Naive B cell (primary cell): ENCODE data around the gene OS9. TPM values are rescaled to one million over a fixed set of nuclear protein-coding genes. Genes with fewer than 3 reads are reported as not detected.

Experiments
- ATAC-seq, 2 donors: fragments of 150-1000 bp; cut with Tn5 transposase; 2 replicates each; pipeline ENCODE4 v1.10.0; 2021; ENCODE audit warnings: low read depth in 2 of 2, mild to moderate bottlenecking in 2 of 2, moderate library complexity in 2 of 2
- DNase-seq: peaks from one replicate; pipeline ENCODE4 v3.0.0; 2022
- H3K27ac Mint-ChIP-seq, 6 donors: one replicate each; pipeline ENCODE4 v1.8.0; 2020 to 2022; ENCODE audit warnings: mild to moderate bottlenecking in 6 of 6, mixed read lengths in 6 of 6, moderate library complexity in 5 of 6, inconsistent platforms in 2 of 6
- H3K27me3 Mint-ChIP-seq, 3 donors: one replicate each; pipeline ENCODE4 v1.8.0; 2021 to 2022; ENCODE audit warnings: mixed read lengths in 3 of 3, mild to moderate bottlenecking in 1 of 3
- H3K36me3 Mint-ChIP-seq, 2 donors: one replicate each; pipeline ENCODE4 v1.8.0; 2020 to 2022; ENCODE audit warnings: mixed read lengths in 2 of 2, inconsistent platforms in 1 of 2, mild to moderate bottlenecking in 1 of 2
- H3K4me1 Mint-ChIP-seq, 3 donors: one replicate each; pipeline ENCODE4 v1.8.0; 2020 to 2022; ENCODE audit warnings: mixed read lengths in 3 of 3, inconsistent platforms in 1 of 3, mild to moderate bottlenecking in 1 of 3, moderate library complexity in 1 of 3
- H3K4me3 Mint-ChIP-seq, 8 donors: one replicate each; pipeline ENCODE4 v1.8.0; 2020 to 2022; ENCODE audit warnings: mild to moderate bottlenecking in 8 of 8, mixed read lengths in 8 of 8, moderate library complexity in 8 of 8, inconsistent platforms in 2 of 8
- H3K9me3 Mint-ChIP-seq, 7 donors: one replicate each; pipeline ENCODE4 v1.8.0; 2020 to 2022; ENCODE audit warnings: mixed read lengths in 7 of 7, mild to moderate bottlenecking in 5 of 7, inconsistent platforms in 2 of 7, moderate library complexity in 1 of 7
- polyA plus RNA-seq, 6 donors: library from polyadenylated mRNA; unstranded; fragments of 300-500 nt; fragmentation: Illumina TruSeq; gene quantifications; one replicate each; pipeline ENCODE4 v1.2.3, GENCODE V29; 2021; ENCODE audit warnings: low read depth in 6 of 6

Gene OS9
- polyA plus RNA-seq, 6 donors from 2014 or later = 72.0 to 87.9 (median 77.1) TPM

DNA sequence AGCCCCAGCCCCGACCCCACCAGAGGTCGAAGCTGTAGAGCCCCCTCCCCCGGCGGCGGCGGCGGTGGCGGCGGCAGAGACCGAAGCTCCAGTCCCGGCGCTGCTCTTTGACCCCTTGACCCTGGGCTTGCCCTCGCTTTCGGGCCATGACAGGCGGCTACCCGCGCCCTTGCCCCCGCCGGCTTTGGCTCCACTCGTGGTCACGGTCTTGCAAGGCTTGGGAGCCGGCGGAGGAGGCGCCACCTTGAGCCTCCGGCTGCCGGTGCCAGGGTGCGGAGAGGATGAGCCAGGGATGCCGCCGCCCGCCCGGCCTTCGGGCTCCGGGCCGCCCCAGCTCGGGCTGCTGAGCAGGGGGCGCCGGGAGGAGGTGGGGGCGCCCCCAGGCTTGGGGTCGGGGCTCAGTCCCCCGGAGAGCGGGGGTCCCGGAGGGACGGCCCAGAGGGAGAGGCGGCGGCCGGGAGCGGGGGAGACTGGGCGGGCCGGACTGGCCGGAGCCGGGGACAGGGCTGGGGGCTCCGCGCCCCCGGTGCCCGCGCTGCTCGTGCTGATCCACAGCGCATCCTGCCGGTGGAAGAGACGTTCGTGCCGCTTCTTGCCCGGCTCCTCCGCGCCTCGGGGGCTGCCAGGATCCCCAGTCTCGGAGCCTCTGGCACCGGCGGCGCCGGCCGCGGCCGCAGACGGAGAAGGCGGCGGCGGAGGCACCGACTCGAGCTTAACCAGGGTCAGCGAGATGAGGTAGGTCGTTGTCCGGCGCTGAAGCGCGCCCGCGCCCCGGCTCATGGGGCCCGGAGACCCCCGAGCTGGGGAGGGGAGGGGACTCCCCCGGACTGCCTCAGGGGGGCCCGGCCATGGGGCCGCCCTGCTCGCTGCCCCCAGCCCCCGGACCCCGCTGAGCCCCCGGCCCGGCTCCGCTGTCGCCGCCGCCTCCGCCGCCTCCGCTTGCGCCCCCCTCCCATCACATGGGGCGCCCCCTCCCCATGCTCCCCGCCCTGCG is 43.8 kb downstream of the OS9 start:
- ATAC-seq (no peak), DNase-seq (no peak)
- Mint-ChIP-seq H3K9me3 (no peaks in the 10 kb centered on the region), H3K27ac (no peak overlapping the region), H3K27me3 (no peaks in the 10 kb centered on the region), H3K4me3 (no peak overlapping the region), H3K4me1 (peaks cover 39 to 44% (median 42%) of the 10 kb centered on the region in 3 donors), H3K36me3 (peaks cover 13 to 18% of the 10 kb centered on the region in 2 donors)

DNA sequence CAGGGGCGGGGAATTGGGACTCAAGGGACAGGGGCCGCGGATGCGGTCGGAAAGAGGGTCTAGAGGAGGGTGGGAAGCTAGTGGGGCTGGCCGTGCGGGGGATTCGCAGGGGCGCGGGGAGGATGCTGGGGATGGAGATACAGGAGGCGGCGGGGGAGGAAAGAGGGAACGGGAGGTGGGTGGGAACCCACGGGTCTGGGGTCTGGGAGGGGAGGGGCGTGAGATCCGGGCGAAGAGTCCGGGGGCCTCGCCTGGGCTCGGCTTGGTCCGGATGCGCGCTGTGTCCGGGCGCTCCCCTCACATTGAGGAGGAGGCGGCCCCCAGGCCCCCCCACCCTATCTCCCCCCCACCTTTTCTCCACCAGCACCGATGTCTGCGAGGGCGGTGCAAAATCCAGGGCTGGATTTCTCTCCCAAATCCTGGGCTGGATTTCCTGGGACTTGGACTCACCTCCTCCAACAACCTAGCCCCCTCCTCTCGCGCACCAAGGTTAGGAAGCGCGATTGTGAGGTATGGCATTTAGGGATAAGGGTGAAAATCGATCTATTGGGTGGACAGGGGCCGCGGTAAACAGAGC is 44.8 kb downstream of the OS9 start, which contains the start of gene AGAP2:
AGAP2 (minus strand) TSS at position 82 of the 577 bp plus-strand sequence. CDS start 496 bp downstream, outside the sequence.
- peak within 1 kb of the TSS in 4 of 6 donors; percentile 29 to 88 (median 63) for H3K27ac Mint-ChIP-seq
- peak within 1 kb of the TSS in 5 of 8 donors; percentile 41 to 70 (median 55) for H3K4me3 Mint-ChIP-seq
- no peaks in the 10 kb centered on the region for H3K27me3 Mint-ChIP-seq
- ATAC-seq (no peak), DNase-seq (no peak)
- H3K9me3 Mint-ChIP-seq = no peaks in the 10 kb centered on the region
- H3K4me1 Mint-ChIP-seq = peaks cover 39 to 46% (median 44%) of the 10 kb centered on the region in 3 donors
- H3K36me3 Mint-ChIP-seq = peaks cover 8 to 13% of the 10 kb centered on the region in 2 donors

DNA sequence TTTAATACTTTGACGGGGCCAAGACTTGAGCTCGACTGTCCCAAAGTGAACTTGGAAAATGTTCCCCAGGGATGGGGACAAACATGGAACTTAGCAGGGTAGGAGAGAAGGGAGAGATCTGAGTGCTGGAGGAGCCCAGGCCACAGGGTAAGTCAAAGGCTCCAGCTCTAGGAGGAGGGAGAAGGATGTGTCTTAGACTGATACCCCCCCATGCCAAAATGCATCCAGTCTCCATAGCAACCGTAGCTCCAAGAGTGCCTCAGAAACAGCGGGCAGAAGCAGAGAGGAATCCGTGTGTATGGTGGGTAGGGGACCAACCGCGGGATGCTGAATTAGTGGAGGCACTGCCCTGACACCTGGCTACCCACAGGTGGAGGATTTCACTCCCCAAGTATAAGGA is 45.5 kb downstream of the OS9 start:
- no peaks in the 10 kb centered on the region for H3K9me3 Mint-ChIP-seq
- no peak for ATAC-seq
- DNase-seq = no peak
- H3K4me3 Mint-ChIP-seq = peak overlapping the region in 4 of 8 donors; percentile 41 to 70 (median 58)
- H3K27ac Mint-ChIP-seq = peak overlapping the region in 4 of 6 donors; percentile 29 to 88 (median 63)
- H3K36me3 Mint-ChIP-seq = peaks cover 7% of the 10 kb centered on the region in 2 donors
- peaks cover 44 to 51% (median 49%) of the 10 kb centered on the region in 3 donors for H3K4me1 Mint-ChIP-seq
- H3K27me3 Mint-ChIP-seq = no peaks in the 10 kb centered on the region

DNA sequence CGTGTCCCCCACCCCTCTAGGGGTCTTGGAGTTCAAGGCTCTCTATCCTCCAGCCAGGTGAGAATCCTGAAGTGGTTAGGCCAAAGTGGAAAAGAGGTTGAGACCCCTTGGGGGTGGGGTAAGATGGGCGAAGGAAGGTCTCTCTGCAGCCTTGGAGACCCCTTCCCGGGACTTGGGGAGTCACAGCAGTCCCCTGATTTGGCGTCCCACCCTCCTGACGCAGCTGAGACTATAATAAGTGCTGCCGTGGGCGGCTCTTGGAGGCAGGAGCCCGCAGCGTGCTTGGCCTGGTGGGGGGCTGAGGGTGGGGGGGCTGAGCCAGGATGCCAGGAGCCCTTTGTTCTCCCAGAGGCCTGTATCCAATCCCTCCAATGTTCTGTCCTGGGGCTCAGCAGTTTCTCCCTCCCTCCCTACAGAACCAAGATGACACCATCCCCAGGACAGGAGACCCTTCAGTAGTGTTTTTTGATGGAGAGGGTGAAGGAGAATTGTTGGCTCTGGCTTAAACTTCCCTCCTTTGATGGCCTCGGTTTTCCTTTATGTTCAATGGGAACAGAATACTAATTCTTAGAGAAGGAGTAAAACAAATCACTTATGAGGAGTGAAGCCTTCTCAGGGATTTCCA is 46.1 kb downstream of the OS9 start:
- Mint-ChIP-seq H3K27ac (peak overlapping the region in 4 of 6 donors; percentile 65 to 97 (median 90)), H3K27me3 (no peaks in the 10 kb centered on the region), H3K4me3 (peak overlapping the region in 4 of 8 donors; percentile 22 to 95 (median 84)), H3K4me1 (peaks cover 49 to 53% (median 51%) of the 10 kb centered on the region in 3 donors), H3K36me3 (peaks cover under 1% of the 10 kb centered on the region in 2 donors), H3K9me3 (no peaks in the 10 kb centered on the region)
- ATAC-seq = no peak
- DNase-seq = no peak

- DNase-seq = peak; percentile 71
- H3K27ac Mint-ChIP-seq = peak overlapping the region; percentile 93 to 97 (median 96)
- no peaks in the 10 kb centered on the region for H3K27me3 Mint-ChIP-seq
- no peaks in the 10 kb centered on the region for H3K9me3 Mint-ChIP-seq
- peak; percentile 37 to 46 for ATAC-seq
- H3K4me1 Mint-ChIP-seq = peaks cover 56 to 57% (median 57%) of the 10 kb centered on the region in 3 donors
- peak overlapping the region; percentile 81 to 95 (median 92) for H3K4me3 Mint-ChIP-seq
- no peaks in the 10 kb centered on the region for H3K36me3 Mint-ChIP-seq
These were observed 46.9 kb downstream of the OS9 start for GRCh38 chr12:57740656-57741412.

GRCh38 chr12:57741413-57741789 is 47.5 kb downstream of the OS9 start:
- Mint-ChIP-seq H3K27me3 (no peaks in the 10 kb centered on the region), H3K27ac (peak overlapping the region; percentile 93 to 97 (median 96))
- DNase-seq = no peak

GRCh38 chr12:57741844-57742738 is 48.2 kb downstream of the OS9 start:
- Mint-ChIP-seq H3K36me3 (no peaks in the 10 kb centered on the region), H3K4me3 (peak overlapping the region; percentile 81 to 95 (median 92)), H3K27ac (peak overlapping the region; percentile 93 to 97 (median 96)), H3K9me3 (no peaks in the 10 kb centered on the region), H3K4me1 (peaks cover 57 to 61% (median 58%) of the 10 kb centered on the region in 3 donors), H3K27me3 (no peaks in the 10 kb centered on the region)
- DNase-seq (peak; percentile 66), ATAC-seq (peak; percentile 48 to 51)

More at GRCh38 chr12:57741413-57741789, 47.5 kb downstream of the OS9 start:
- no peak for ATAC-seq
- Mint-ChIP-seq H3K9me3 (no peaks in the 10 kb centered on the region), H3K36me3 (no peaks in the 10 kb centered on the region), H3K4me3 (peak overlapping the region; percentile 81 to 95 (median 92)), H3K4me1 (peaks cover 59 to 62% (median 60%) of the 10 kb centered on the region in 3 donors)

- Mint-ChIP-seq H3K36me3 (no peaks in the 10 kb centered on the region), H3K27me3 (no peaks in the 10 kb centered on the region), H3K9me3 (no peaks in the 10 kb centered on the region), H3K4me1 (peaks cover 57 to 61% (median 61%) of the 10 kb centered on the region in 3 donors), H3K4me3 (peak overlapping the region in 7 of 8 donors; percentile 90 to 99 (median 96)), H3K27ac (peak overlapping the region; percentile 91 to 98 (median 96))
- ATAC-seq (no peak), DNase-seq (no peak)
These were observed 49.8 kb downstream of the OS9 start for GRCh38 chr12:57743769-57744168.

DNA sequence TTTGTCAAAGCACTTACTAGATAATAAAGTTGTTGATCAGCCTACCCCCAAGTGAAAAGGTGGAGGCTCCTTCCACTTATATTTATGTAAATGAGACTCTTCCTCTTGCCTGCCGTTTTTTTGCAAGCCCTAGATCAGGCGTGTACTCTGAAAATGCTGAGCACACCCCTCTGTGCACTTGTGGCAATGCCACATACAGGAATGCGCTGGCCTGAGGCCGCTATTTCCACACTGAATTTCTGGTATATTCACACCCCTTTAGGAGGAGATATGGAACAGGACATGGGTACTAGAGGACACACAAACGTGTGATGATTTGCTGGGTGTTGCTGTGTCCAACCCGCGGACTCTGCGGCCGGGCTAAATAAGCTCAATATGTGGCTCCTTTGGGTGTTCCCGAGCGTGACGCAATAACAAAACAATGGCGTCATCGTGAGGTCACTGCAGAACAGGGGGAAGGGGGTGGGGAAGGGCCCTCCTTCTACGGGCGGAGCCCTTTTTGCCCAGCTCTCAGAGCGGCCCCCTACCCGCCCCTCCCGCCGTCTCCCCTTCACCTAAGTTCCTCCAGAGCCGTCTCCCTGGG is 50.4 kb downstream of the OS9 start:
- Mint-ChIP-seq H3K9me3 (no peaks in the 10 kb centered on the region), H3K27me3 (no peaks in the 10 kb centered on the region), H3K4me1 (peaks cover 55 to 56% (median 56%) of the 10 kb centered on the region in 3 donors), H3K27ac (peak overlapping the region; percentile 91 to 98 (median 96)), H3K4me3 (peak overlapping the region; percentile 90 to 99 (median 96)), H3K36me3 (no peaks in the 10 kb centered on the region)
- peak; percentile 62 for ATAC-seq
- peak; percentile 74 for DNase-seq

GRCh38 chr12:57744777-57745484 is 51.0 kb downstream of the OS9 start, which contains the start of gene TSPAN31:
Gene TSPAN31, plus strand, starts transcription at chr12:57745039. Its CDS starts 116 bp downstream, at chr12:57745155.
- H3K27ac Mint-ChIP-seq = peak within 1 kb of the TSS; percentile 92 to 98 (median 96)
- no peaks in the 10 kb centered on the region for H3K9me3 Mint-ChIP-seq
- peak; percentile 79 to 83 for ATAC-seq
- no peaks in the 10 kb centered on the region for H3K27me3 Mint-ChIP-seq
- H3K36me3 Mint-ChIP-seq = no peaks in the 10 kb centered on the region
- H3K4me3 Mint-ChIP-seq = peak within 1 kb of the TSS; percentile 90 to 99 (median 96)
- DNase-seq = peak; percentile 94
- H3K4me1 Mint-ChIP-seq = peaks cover 50 to 53% (median 51%) of the 10 kb centered on the region in 3 donors

- no peak for DNase-seq
- H3K27me3 Mint-ChIP-seq = no peaks in the 10 kb centered on the region
- H3K4me3 Mint-ChIP-seq = peak overlapping the region; percentile 90 to 99 (median 96)
- no peaks in the 10 kb centered on the region for H3K36me3 Mint-ChIP-seq
- peaks cover 48 to 54% (median 50%) of the 10 kb centered on the region in 3 donors for H3K4me1 Mint-ChIP-seq
- ATAC-seq = no peak
- peak overlapping the region; percentile 92 to 98 (median 96) for H3K27ac Mint-ChIP-seq
- H3K9me3 Mint-ChIP-seq = no peaks in the 10 kb centered on the region
These were observed 51.6 kb downstream of the OS9 start for GRCh38 chr12:57745485-57745881.
